ENCODE measurements around the gene SH2B2. TPM values are rescaled to one million over a fixed set of nuclear protein-coding genes. Genes with fewer than 3 reads are reported as not detected.

SH2B2 gene
- total RNA-seq, 2 experiments from 2014 or later: 0.77 to 0.95 TPM

GRCh38 chr7:102281785-102282184 is 4.9 kb upstream of the SH2B2 start:
- peaks cover 30% of the 10 kb centered on the region for H3K4me1 ChIP-seq (ENCODE audit: insufficient read depth, low read length)
- no peak for DNase-seq
- Mint-ChIP-seq H3K4me3 (no peak overlapping the region), H3K27ac (no peak overlapping the region), H3K27me3 (no peaks in the 10 kb centered on the region), H3K4me1 (ENCODE audit: low read depth) (peaks cover 14% of the 10 kb centered on the region), H3K36me3 (ENCODE audit: low read depth) (no peaks in the 10 kb centered on the region), H3K9me3 (no peaks in the 10 kb centered on the region)
- no peaks in the 10 kb centered on the region for H3K27me3 ChIP-seq (ENCODE audit: control insufficient read depth in 1 of 2, insufficient read depth in 2 of 2, low read length in 2 of 2)
- ChIA-PET POLR2A (no interaction called here), CTCF (no interaction called here)
- intact Hi-C loops (cut with DNase I, micrococcal nuclease): loop anchor here in 1 of 2 experiments (10.0 kb wide), 2 partner anchors 463 to 793 kb away; partner anchors contain the start of genes ARMC10, FAM185A and FBXL13
- H3K4me3 ChIP-seq (ENCODE audit: low read length): no peak overlapping the region
- H3K27ac ChIP-seq (ENCODE audit: low read depth in 1 of 2, low read length in 2 of 2): no peak overlapping the region
- H3K36me3 ChIP-seq (ENCODE audit: insufficient read depth, low read length): no peaks in the 10 kb centered on the region
- no peaks in the 10 kb centered on the region for H3K9me3 ChIP-seq (ENCODE audit: control insufficient read depth in 1 of 2, insufficient read depth in 1 of 2, low read length in 2 of 2)
- ATAC-seq (ENCODE audit: poor library complexity): no peak
- no peak for TF ChIP-seq CTCF (IDR thresholded peaks at IDR 0.05)

GRCh38 chr7:102282465-102283362 is 4.0 kb upstream of the SH2B2 start:
- H3K9me3 Mint-ChIP-seq: no peaks in the 10 kb centered on the region
- intact Hi-C loops (cut with DNase I, micrococcal nuclease): loop anchor here in 1 of 2 experiments (10.0 kb wide), 2 partner anchors 462 to 792 kb away; partner anchors contain the start of genes ARMC10, FAM185A and FBXL13
- TF ChIP-seq CTCF (IDR thresholded peaks at IDR 0.05): no peak
- H3K4me1 Mint-ChIP-seq (ENCODE audit: low read depth): peaks cover 14% of the 10 kb centered on the region
- H3K9me3 ChIP-seq (ENCODE audit: control insufficient read depth in 1 of 2, insufficient read depth in 1 of 2, low read length in 2 of 2): no peaks in the 10 kb centered on the region
- H3K4me3 Mint-ChIP-seq: no peak overlapping the region
- no peak overlapping the region for H3K27ac Mint-ChIP-seq
- no peak overlapping the region for H3K27ac ChIP-seq (ENCODE audit: low read depth in 1 of 2, low read length in 2 of 2)
- CTCF ChIA-PET: no interaction called here
- ATAC-seq (ENCODE audit: poor library complexity) (no peak), DNase-seq (no peak)
- H3K27me3 Mint-ChIP-seq: no peaks in the 10 kb centered on the region
- H3K4me1 ChIP-seq (ENCODE audit: insufficient read depth, low read length): peaks cover 36% of the 10 kb centered on the region
- POLR2A ChIA-PET: no interaction called here
- no peaks in the 10 kb centered on the region for H3K36me3 ChIP-seq (ENCODE audit: insufficient read depth, low read length)
- H3K27me3 ChIP-seq (ENCODE audit: control insufficient read depth in 1 of 2, insufficient read depth in 2 of 2, low read length in 2 of 2): no peaks in the 10 kb centered on the region
- no peak overlapping the region for H3K4me3 ChIP-seq (ENCODE audit: low read length)
- no peaks in the 10 kb centered on the region for H3K36me3 Mint-ChIP-seq (ENCODE audit: low read depth)

DNA sequence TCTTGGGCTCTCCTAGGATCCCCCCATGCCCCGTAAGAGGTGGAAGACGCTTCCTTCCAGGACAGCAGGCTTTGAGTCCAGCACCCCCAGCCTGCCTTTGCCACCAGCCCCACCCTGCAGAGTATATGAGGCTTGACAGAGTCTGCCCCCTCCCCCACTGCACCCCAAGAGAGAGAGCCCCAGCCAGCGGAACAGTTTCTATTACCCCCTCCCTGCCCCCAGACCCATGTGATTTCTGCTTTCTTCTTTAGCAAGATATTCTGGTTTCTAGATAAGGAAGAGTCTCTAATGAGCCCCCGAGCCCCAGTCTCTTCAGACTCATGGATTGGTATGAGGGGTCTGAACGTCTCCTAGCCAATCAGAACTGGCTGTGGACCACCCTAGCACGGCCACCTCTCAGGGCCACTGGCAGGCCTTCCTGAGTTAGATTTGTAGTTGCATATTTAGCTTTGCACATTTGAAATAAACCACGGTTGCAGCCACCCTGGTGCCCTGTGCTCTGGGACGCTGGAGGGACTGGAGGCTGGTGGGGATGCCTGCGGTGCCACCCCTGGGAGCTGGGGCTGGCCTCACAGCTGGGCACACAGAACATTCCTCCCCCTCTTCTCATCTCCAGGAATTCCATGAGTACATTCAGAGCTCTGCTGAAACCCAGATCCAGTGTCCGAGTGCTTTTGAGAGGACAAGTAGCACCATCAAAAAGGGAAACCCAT is 3.0 kb upstream of the SH2B2 start:
- Mint-ChIP-seq H3K4me1 (ENCODE audit: low read depth) (peaks cover 14% of the 10 kb centered on the region), H3K36me3 (ENCODE audit: low read depth) (no peaks in the 10 kb centered on the region), H3K9me3 (no peaks in the 10 kb centered on the region), H3K4me3 (peak overlapping the region; percentile 20), H3K27ac (peak overlapping the region; percentile 10), H3K27me3 (no peaks in the 10 kb centered on the region)
- Histone ChIP-seq H3K27me3 (ENCODE audit: control insufficient read depth in 1 of 2, insufficient read depth in 2 of 2, low read length in 2 of 2) (no peaks in the 10 kb centered on the region), H3K4me3 (ENCODE audit: low read length) (no peak overlapping the region), H3K9me3 (ENCODE audit: control insufficient read depth in 1 of 2, insufficient read depth in 1 of 2, low read length in 2 of 2) (no peaks in the 10 kb centered on the region), H3K36me3 (ENCODE audit: insufficient read depth, low read length) (no peaks in the 10 kb centered on the region), H3K4me1 (ENCODE audit: insufficient read depth, low read length) (peaks cover 45% of the 10 kb centered on the region), H3K27ac (ENCODE audit: low read depth in 1 of 2, low read length in 2 of 2) (no peak overlapping the region)
- ATAC-seq (ENCODE audit: poor library complexity): no peak
- intact Hi-C loops (cut with DNase I, micrococcal nuclease): loop anchor here in 1 of 2 experiments (10.0 kb wide), 2 partner anchors 461 to 791 kb away; partner anchors contain the start of genes ARMC10, FAM185A and FBXL13
- ChIA-PET CTCF (no interaction called here), POLR2A (no interaction called here)
- peak in 2 of 14 experiments; percentile 26 to 37 for DNase-seq
- TF ChIP-seq CTCF (IDR thresholded peaks at IDR 0.05): no peak
